HG02623 (cell line): Measurements from ENCODE around the gene SIRT6.
"Not testable (repeated sequence)": the region's sequence is repeated elsewhere in the genome, so short reads cannot be mapped to it uniquely, and the experiment has no call there.

Experiments used
- ATAC-seq: cut with Tn5 transposase; IDR thresholded peaks from one replicate; pipeline ENCODE4 v1.9.1; 2021; ENCODE audit warnings: moderate library complexity; ENCODE audit not compliant: unreplicated experiment

The SIRT6 gene

GRCh38 chr19:4175669-4175931 is 6.8 kb downstream of the SIRT6 start:
- no peak for ATAC-seq

DNA sequence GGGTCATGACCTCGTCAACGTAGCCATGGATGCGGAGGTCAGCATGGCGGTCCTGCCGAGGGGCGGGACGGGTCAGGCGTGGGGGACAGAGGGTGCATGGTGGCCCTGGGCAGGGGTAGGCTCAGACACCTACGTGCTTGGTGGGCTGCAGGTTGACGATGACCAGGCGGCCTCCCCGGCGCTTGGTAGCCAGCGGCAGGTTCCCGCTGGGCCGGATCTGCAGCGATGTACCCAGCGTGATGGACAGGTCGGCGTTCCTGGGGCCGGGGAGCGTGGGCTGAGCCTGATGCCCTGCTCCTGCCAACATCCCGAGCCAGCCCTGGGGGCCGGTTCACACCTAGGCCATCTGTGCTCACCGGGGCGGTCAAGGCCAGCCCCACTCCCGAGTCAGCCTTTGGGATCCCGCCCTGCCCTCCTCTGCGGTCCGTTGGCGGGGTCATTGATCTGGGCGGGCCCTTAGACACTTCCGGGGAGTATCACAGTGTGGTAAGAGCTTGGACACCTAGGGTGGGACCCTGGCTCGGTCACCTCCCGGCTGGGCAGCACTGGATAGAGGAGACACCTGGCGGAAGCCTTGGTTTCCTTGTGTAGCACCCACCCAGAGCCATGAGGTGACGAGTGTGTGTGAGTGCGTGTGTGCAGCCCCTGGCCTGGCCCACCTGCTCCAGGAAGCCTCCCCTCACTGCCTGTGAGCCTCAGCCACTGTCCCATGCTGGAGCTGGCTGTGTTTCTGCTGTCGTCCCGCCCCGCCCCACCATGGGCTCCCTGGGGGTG is 7.3 kb downstream of the SIRT6 start:
- no peak for ATAC-seq

- ATAC-seq, result no peak
Observed at GRCh38 chr19:4174213-4174894, 8.0 kb downstream of the SIRT6 start.

DNA sequence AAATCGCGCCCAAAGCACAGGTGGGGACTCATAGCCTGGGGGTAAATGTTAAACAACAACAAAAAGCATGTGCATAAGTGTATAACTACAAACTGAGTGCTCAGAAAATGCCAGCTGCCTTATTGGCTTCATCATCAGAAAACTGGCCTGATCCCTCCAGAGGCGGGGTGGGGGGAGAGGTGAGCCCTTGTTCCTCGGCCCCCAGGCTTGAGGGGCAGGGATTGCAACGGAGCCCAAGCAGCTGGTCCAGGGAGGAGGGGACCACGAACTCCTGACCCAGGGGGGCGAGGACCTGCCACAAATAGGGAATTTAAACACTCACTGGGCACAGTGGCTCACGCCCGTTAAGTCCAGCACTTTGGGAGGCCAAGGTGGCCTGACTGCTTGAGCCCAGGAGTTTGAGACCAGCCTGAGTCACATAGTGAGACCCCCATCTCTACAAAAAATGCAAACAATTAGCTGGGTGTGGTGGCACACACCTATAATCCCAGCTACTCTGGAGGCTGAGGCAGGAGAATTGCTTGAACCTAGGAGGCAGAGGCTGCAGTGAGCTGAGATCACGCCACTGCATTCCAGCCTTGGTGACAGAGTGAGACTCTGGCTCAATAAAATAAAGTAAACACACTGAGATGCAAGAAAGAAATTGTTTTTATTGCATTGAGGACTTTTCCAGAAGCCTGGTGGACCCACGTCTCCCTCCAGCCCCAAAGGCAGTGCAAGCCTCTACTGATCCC is 8.7 kb downstream of the SIRT6 start:
- ATAC-seq, result no peak

GRCh38 chr19:4172861-4173473 is 9.4 kb downstream of the SIRT6 start:
- no peak for ATAC-seq

- no peak for ATAC-seq
Observed at GRCh38 chr19:4171676-4172075, 10.7 kb downstream of the SIRT6 start.

DNA sequence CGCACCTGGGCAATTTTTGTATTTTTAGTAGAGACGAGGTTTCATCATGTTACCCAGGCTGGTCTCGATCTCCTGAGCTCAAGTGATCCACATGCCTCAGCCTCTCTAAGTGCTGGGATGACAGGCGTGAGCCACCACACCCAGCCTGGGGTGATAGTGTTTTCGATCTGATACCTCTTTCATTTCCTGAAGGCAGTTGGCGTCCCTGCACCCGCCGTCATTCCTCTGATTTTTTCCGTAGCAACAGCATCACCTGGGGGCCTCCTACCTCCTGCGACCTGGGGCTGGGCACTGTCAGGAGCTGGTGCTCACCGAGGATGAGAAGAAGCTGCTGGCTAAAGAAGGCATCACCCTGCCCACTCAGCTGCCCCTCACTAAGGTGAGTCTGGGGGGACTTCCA is 18.1 kb downstream of the SIRT6 start:
- no peak for ATAC-seq

- no peak for ATAC-seq
Observed at GRCh38 chr19:4161415-4162077, 20.8 kb downstream of the SIRT6 start.

- ATAC-seq, result not testable (repeated sequence)
Observed at GRCh38 chr19:4157971-4158370, 24.4 kb downstream of the SIRT6 start.

GRCh38 chr19:4157164-4157563 is 25.2 kb downstream of the SIRT6 start:
- no peak for ATAC-seq

GRCh38 chr19:4154571-4155312 is 27.6 kb downstream of the SIRT6 start:
- ATAC-seq, result no peak

DNA sequence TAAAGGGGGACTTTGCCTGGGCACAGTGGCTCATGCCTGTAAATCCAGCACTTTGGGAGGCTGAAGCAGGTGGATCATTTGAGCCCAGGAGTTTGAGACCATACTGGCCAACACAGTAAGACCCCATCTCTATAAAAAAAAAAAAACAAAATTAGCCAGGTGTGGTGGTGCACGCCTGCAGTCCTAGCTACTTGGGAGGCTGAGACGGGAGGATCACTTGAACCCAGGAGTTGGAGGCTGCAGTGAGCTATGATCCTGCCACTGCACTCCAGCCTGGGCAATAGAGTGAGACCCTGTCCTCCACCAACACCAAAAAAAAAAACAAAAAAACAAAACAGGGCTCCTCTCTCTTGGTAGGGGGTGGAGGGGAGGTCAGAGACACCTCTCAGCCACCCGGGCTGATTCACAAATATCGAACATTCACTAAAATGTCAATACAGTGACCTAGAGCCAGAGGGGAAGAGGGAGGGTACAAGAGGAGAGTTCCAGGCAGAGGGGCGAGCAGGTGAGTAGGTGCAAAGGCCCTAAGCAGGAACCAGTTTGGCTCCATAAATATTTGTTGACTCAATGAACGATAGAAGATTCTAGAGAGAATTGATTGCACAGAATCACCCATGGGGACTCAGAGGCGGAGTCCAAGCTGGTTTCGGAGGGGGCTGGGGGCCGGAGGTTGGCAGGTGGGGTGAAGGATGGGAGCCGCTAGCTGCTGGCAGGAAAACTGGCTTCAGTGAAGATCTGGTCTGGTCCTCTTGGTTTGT is 29.9 kb downstream of the SIRT6 start:
- ATAC-seq, result no peak

GRCh38 chr19:4151623-4152022 is 30.7 kb downstream of the SIRT6 start:
- ATAC-seq, result no peak

- ATAC-seq, result no peak
Observed at GRCh38 chr19:4149518-4150288, 32.7 kb downstream of the SIRT6 start.

DNA sequence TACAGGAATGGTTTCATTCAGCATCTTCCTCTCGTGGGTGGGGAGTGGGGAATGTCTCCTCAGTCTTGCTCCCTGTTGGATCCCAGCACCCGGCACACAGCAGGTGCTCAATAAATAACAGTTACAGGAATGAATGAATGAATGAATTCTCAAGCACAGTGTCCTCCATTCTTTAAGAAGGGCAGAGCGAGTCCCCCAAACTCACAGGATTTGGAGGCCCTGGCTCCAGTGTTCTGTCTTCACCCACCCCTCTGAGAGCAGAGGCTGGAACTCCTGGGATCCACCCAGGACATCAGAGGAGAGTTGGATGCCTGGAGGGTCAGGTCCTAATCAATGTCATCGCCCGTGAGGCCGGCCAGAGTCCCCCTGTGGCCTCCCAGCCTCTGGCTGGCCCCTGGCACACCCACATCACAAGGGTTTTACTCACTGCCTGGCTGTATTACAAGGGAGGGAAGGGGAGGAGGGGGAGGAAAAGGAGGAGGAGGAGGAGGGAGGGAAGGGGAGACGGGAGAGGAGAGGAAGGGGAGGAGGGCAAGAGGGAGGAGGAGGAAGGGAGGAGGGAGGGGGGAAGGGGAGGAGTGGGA is 37.6 kb downstream of the SIRT6 start:
- no peak for ATAC-seq

- ATAC-seq, result not testable (repeated sequence)
Observed at GRCh38 chr19:4142916-4143315, 39.4 kb downstream of the SIRT6 start.

DNA sequence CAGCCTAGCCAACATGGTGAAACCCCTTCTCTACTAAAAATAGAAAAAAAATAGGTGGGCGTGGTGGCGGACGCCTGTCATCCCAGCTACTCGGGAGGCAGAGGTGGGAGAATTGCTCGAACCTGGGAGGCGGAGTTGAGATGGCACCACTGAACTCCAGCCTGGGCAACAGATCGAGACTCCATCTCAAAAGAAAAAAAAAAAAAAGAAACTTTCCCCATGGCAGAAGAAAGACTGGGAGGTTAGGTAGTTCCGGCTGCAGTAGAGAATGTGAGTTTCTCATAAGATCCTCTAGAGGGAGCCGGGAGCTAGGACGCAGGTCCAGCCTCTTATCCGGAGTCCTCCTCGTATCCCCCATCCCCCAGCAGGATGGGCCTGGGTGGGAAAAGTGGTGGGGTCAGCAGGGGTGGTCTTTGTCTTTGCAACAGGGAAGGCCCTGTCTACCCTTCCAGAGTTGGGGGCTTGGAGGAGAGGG is 42.1 kb downstream of the SIRT6 start:
- ATAC-seq, result no peak

DNA sequence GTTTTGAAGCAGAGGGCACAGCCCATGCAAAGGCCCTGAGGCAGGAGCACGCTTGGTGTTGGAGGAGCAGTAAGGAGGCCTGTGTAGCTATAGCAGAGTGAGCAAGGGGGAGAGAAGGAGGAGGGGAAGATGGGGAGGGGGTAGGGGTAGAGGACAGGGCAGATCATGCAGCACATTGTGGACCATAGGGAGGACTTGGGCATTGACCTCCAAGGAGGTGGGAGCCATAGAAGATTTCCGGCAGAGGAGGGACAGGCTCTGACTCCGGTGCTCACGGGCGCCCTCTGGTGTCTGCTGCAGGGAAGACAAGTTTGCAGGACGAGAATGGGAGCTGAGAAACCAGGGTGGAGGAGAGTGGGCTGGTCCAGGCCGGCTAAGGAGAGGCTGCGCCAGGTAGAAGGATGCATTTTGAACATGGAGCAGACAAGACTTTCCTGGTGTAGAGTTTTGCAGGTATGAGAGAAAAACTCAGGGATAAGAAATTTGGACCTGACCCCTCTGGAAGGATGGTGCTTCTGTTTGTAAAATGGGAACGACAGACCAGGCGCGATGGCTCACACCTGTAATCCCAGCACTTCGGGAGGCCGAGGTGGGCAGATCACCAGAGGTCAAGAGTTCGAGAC is 42.6 kb downstream of the SIRT6 start:
- ATAC-seq, result no peak
